Ascending aorta (tissue), 2 donors: Measurements from ENCODE around the gene LYPD6B. TPM values are rescaled to one million over a fixed set of nuclear protein-coding genes. Genes with fewer than 3 reads are reported as not detected.

Experiments
- DNase-seq, 2 donors: peaks; one replicate each; pipeline ENCODE4 v3.0.0-alpha.2; 2019; ENCODE audit warnings: low spot score in 2 of 2
- H3K27ac ChIP-seq, 2 donors: fragments of 200-600 bp; sonication (generic); one replicate each; pipeline ENCODE4 v1.5.1; 2016 to 2017; ENCODE audit warnings: mild to moderate bottlenecking in 1 of 2
- H3K27me3 ChIP-seq: fragments of 200-600 bp; sonication (generic); one replicate; pipeline ENCODE4 v1.5.1; 2017
- H3K36me3 ChIP-seq, 2 donors: fragments of 200-600 bp; sonication (generic); one replicate each; pipeline ENCODE4 v1.5.1; 2016
- H3K4me1 ChIP-seq, 2 donors: fragments of 200-600 bp; sonication (generic); one replicate each; pipeline ENCODE4 v1.5.1; 2016 to 2017; ENCODE audit warnings: mild to moderate bottlenecking in 1 of 2
- H3K4me3 ChIP-seq, 2 donors: fragments of 200-600 bp; sonication (generic); one replicate each; pipeline ENCODE4 v1.5.1; 2016 to 2017; ENCODE audit warnings: mild to moderate bottlenecking in 1 of 2
- H3K9me3 ChIP-seq, 2 donors: fragments of 200-600 bp; sonication (generic); one replicate each; pipeline ENCODE4 v1.5.1; 2016
- CTCF ChIP-seq, 3 experiments: fragments of 200-600 bp in 2 of 3; fragments of 450-650 bp in 1 of 3; sonication (generic) in 2 of 3; IDR thresholded peaks; one replicate each; pipeline ENCODE4 v1.5.1; 2016 to 2019; ENCODE audit warnings: antibody characterized with exemption in 3 of 3, mild to moderate bottlenecking in 1 of 3, moderate library complexity in 1 of 3
- intact Hi-C: fragments of 100-400 bp; cut with DNase I; formaldehyde crosslinking; loops from one replicate; pipeline ENCODE4 v1.15.1; 2023
- total RNA-seq: library from RNA; depleted of rRNA; stranded (reverse); fragments of >200 nt; gene quantifications from one replicate; pipeline ENCODE4 v1.1.0, GENCODE V29; 2016

LYPD6B gene
- total RNA-seq, 1 donor from 2014 or later = not detected

GRCh38 chr2:148994341-148994740, 44.2 kb upstream of the LYPD6B start:
- Histone ChIP-seq H3K4me3 (no peak overlapping the region), H3K4me1 (no peaks in the 10 kb centered on the region), H3K9me3 (no peaks in the 10 kb centered on the region), H3K36me3 (no peaks in the 10 kb centered on the region), H3K27ac (no peak overlapping the region), H3K27me3 (no peaks in the 10 kb centered on the region)
- DNase-seq = no peak
- intact Hi-C loops = no loop called here
- TF ChIP-seq CTCF (IDR thresholded peaks at IDR 0.05) = no peak

GRCh38 chr2:148996805-148997204, 41.7 kb upstream of the LYPD6B start:
- H3K4me1 ChIP-seq = no peaks in the 10 kb centered on the region
- H3K9me3 ChIP-seq = no peaks in the 10 kb centered on the region
- DNase-seq = no peak
- H3K36me3 ChIP-seq = no peaks in the 10 kb centered on the region
- intact Hi-C loops = no loop called here
- H3K27ac ChIP-seq = no peak overlapping the region
- H3K4me3 ChIP-seq = no peak overlapping the region
- no peak for TF ChIP-seq CTCF (IDR thresholded peaks at IDR 0.05)
- no peaks in the 10 kb centered on the region for H3K27me3 ChIP-seq

GRCh38 chr2:148998165-148998830, 40.2 kb upstream of the LYPD6B start:
- no peak for DNase-seq
- no peak for TF ChIP-seq CTCF (IDR thresholded peaks at IDR 0.05)
- Histone ChIP-seq H3K4me3 (no peak overlapping the region), H3K4me1 (no peaks in the 10 kb centered on the region), H3K9me3 (no peaks in the 10 kb centered on the region), H3K27ac (no peak overlapping the region), H3K36me3 (no peaks in the 10 kb centered on the region), H3K27me3 (no peaks in the 10 kb centered on the region)
- intact Hi-C loops = no loop called here

GRCh38 chr2:148998831-148999200, 39.7 kb upstream of the LYPD6B start:
- intact Hi-C loops = no loop called here
- H3K36me3 ChIP-seq = no peaks in the 10 kb centered on the region
- no peak for DNase-seq
- H3K27ac ChIP-seq = no peak overlapping the region
- no peaks in the 10 kb centered on the region for H3K27me3 ChIP-seq
- H3K4me1 ChIP-seq = no peaks in the 10 kb centered on the region
- no peaks in the 10 kb centered on the region for H3K9me3 ChIP-seq
- H3K4me3 ChIP-seq = no peak overlapping the region
- TF ChIP-seq CTCF (IDR thresholded peaks at IDR 0.05) = no peak

- H3K9me3 ChIP-seq = no peaks in the 10 kb centered on the region
- H3K4me3 ChIP-seq = no peak overlapping the region
- DNase-seq = no peak
- intact Hi-C loops = no loop called here
- no peaks in the 10 kb centered on the region for H3K27me3 ChIP-seq
- no peaks in the 10 kb centered on the region for H3K36me3 ChIP-seq
- TF ChIP-seq CTCF (IDR thresholded peaks at IDR 0.05) = no peak
- no peak overlapping the region for H3K27ac ChIP-seq
- H3K4me1 ChIP-seq = no peaks in the 10 kb centered on the region
These were observed 39.0 kb upstream of the LYPD6B start for GRCh38 chr2:148999451-148999921.
